SU-DHL-6 (cell line): Measurements from ENCODE around the gene CRACR2A.

Experiments used
- H2AFZ ChIP-seq: fragments of 200-600 bp; sonication (generic); 2 replicates; pipeline ENCODE4 v1.6.1; 2014; ENCODE audit warnings: low read depth, mild to moderate bottlenecking, moderate library complexity, mixed read lengths, antibody characterized with exemption, low read length; ENCODE audit not compliant: severe bottlenecking
- H3F3A ChIP-seq: fragments of 200-600 bp; shearing (Covaris generic); 2 replicates; pipeline ENCODE4 v1.6.0; 2016; ENCODE audit warnings: antibody characterized with exemption, mild to moderate bottlenecking; ENCODE audit not compliant: insufficient read depth
- H3K27ac ChIP-seq: fragments of 200-600 bp; sonication (generic); 2 replicates; pipeline ENCODE4 v1.5.1; 2016; ENCODE audit warnings: low read depth, mild to moderate bottlenecking, low read length, moderate library complexity, mixed read lengths
- H3K27me3 ChIP-seq: fragments of 200-600 bp; sonication (generic), shearing (Covaris generic); 2 replicates; pipeline ENCODE4 v1.6.0; 2014; ENCODE audit warnings: mild to moderate bottlenecking, low read length
- H3K36me3 ChIP-seq: fragments of 200-600 bp; sonication (generic); 2 replicates; pipeline ENCODE4 v1.6.1; 2014; ENCODE audit warnings: mild to moderate bottlenecking, low read length, mixed read lengths
- H3K4me2 ChIP-seq: fragments of 300-600, 200-600 bp; shearing (Covaris generic), sonication (generic); 2 replicates; pipeline ENCODE4 v1.6.0; 2014; ENCODE audit warnings: low read length, low read depth, mild to moderate bottlenecking; ENCODE audit not compliant: poor library complexity, severe bottlenecking
- H3K4me3 ChIP-seq: fragments of 200-600 bp; sonication (generic); 2 replicates; pipeline ENCODE4 v1.5.1; 2014; ENCODE audit warnings: antibody characterized with exemption, low read length, mild to moderate bottlenecking, mixed read lengths; ENCODE audit not compliant: insufficient read depth, poor library complexity, severe bottlenecking
- H3K79me2 ChIP-seq: fragments of 200-600 bp; sonication (generic); 2 replicates; pipeline ENCODE4 v1.6.1; 2014; ENCODE audit warnings: mild to moderate bottlenecking, low read length, moderate library complexity; ENCODE audit not compliant: insufficient read depth
- H3K9ac ChIP-seq: fragments of 200-600 bp; sonication (generic); 2 replicates; pipeline ENCODE4 v1.7.0; 2014; ENCODE audit warnings: mild to moderate bottlenecking, low read length
- H3K9me2 ChIP-seq: fragments of 200-600 bp; sonication (generic); replicated peaks from 2 replicates; pipeline ENCODE4 v1.6.1; 2014; ENCODE audit warnings: low read length; ENCODE audit not compliant: insufficient read depth
- H3K9me3 ChIP-seq: fragments of 200-600 bp; sonication (generic); 2 replicates; pipeline ENCODE4 v1.6.1; 2014; ENCODE audit warnings: low read length, mixed read lengths; ENCODE audit not compliant: insufficient read depth
- H4K20me1 ChIP-seq: fragments of 200-600 bp; sonication (generic); 2 replicates; pipeline ENCODE4 v1.6.1; 2014; ENCODE audit warnings: low read depth, mild to moderate bottlenecking, antibody characterized with exemption, low read length, moderate library complexity, mixed read lengths
- CTCF ChIP-seq: fragments of 200-600 bp; sonication (generic); IDR thresholded peaks from one replicate; pipeline ENCODE4 v1.5.1; 2017; ENCODE audit warnings: antibody characterized with exemption, mild to moderate bottlenecking, low read length, moderate library complexity; ENCODE audit not compliant: insufficient read depth, poor library complexity, severe bottlenecking
- EZH2phosphoT487 ChIP-seq: fragments of 200-600 bp; sonication (generic), shearing (Covaris generic); conservative IDR thresholded peaks from 2 replicates; pipeline ENCODE4 v1.6.1; 2018; ENCODE audit warnings: mild to moderate bottlenecking, antibody characterized with exemption, low read length, moderate library complexity, mixed read lengths

CRACR2A gene

GRCh38 chr12:3768911-3769447 lies 16.1 kb upstream of the CRACR2A start:
- no peaks in the 10 kb centered on the region for H3K27me3 ChIP-seq
- no peaks in the 10 kb centered on the region for H3K9me2 ChIP-seq
- no peaks in the 10 kb centered on the region for H3K36me3 ChIP-seq
- TF ChIP-seq CTCF (no peak), EZH2phosphoT487 (no peak)
- no peaks in the 10 kb centered on the region for H3F3A ChIP-seq
- no peak overlapping the region for H3K4me2 ChIP-seq
- H3K27ac ChIP-seq = no peak overlapping the region
- no peak overlapping the region for H2AFZ ChIP-seq
- H3K9me3 ChIP-seq = no peaks in the 10 kb centered on the region
- H4K20me1 ChIP-seq = no peaks in the 10 kb centered on the region
- H3K9ac ChIP-seq = no peak overlapping the region
- no peaks in the 10 kb centered on the region for H3K79me2 ChIP-seq
- H3K4me3 ChIP-seq = no peak overlapping the region

GRCh38 chr12:3761116-3761735 lies 8.3 kb upstream of the CRACR2A start:
- no peak overlapping the region for H3K4me2 ChIP-seq
- TF ChIP-seq EZH2phosphoT487 = no peak
- TF ChIP-seq CTCF = no peak
- H3K9me3 ChIP-seq = no peaks in the 10 kb centered on the region; the same call in 1 of the 2 replicates
- H3K27me3 ChIP-seq = no peaks in the 10 kb centered on the region
- no peak overlapping the region for H3K27ac ChIP-seq
- no peaks in the 10 kb centered on the region for H3K9me2 ChIP-seq
- H3K4me3 ChIP-seq = no peak overlapping the region
- H3K79me2 ChIP-seq = no peaks in the 10 kb centered on the region
- no peaks in the 10 kb centered on the region for H3F3A ChIP-seq
- no peaks in the 10 kb centered on the region for H3K36me3 ChIP-seq
- H2AFZ ChIP-seq = no peak overlapping the region
- no peak overlapping the region for H3K9ac ChIP-seq
- H4K20me1 ChIP-seq = no peaks in the 10 kb centered on the region

GRCh38 chr12:3759878-3760277 lies 7.0 kb upstream of the CRACR2A start:
- H3K9me3 ChIP-seq = no peaks in the 10 kb centered on the region; the same call in 1 of the 2 replicates
- H4K20me1 ChIP-seq = no peaks in the 10 kb centered on the region
- no peaks in the 10 kb centered on the region for H3K36me3 ChIP-seq
- H3K27ac ChIP-seq = no peak overlapping the region
- no peak overlapping the region for H3K9ac ChIP-seq
- no peak overlapping the region for H2AFZ ChIP-seq
- H3K9me2 ChIP-seq = no peaks in the 10 kb centered on the region
- TF ChIP-seq EZH2phosphoT487 = no peak
- no peak for TF ChIP-seq CTCF
- H3K4me2 ChIP-seq = no peak overlapping the region
- no peaks in the 10 kb centered on the region for H3F3A ChIP-seq
- no peaks in the 10 kb centered on the region for H3K27me3 ChIP-seq
- H3K79me2 ChIP-seq = no peaks in the 10 kb centered on the region
- H3K4me3 ChIP-seq = no peak overlapping the region
